CD4-positive, CD25-positive, alpha-beta regulatory T cell (primary cell): ENCODE measurements around the gene KCNH8. TPM values are rescaled to one million over a fixed set of nuclear protein-coding genes. Genes with fewer than 3 reads are reported as not detected.

ENCODE experiments used
- ATAC-seq, 2 donors: fragments of 150-1000 bp; cut with Tn5 transposase; one replicate each; pipeline ENCODE4 v1.10.0; 2021; ENCODE audit warnings: low read depth in 2 of 2, moderate number of reproducible peaks in 2 of 2, moderate library complexity in 1 of 2
- DNase-seq, 3 donors: peaks; one replicate each; pipeline versions ENCODE4 v3.0.0 to v3.0.0-alpha.2; 2012 to 2022; ENCODE audit warnings: mixed read lengths in 1 of 3
- H3K27ac ChIP-seq: one replicate; pipeline ENCODE4 v1.7.0; 2013; ENCODE audit warnings: mild to moderate bottlenecking, low read length; ENCODE audit not compliant: insufficient read depth, poor library complexity, severe bottlenecking
- H3K27me3 ChIP-seq: one replicate; pipeline ENCODE4 v1.7.0; 2013; ENCODE audit warnings: low read length; ENCODE audit not compliant: control insufficient read depth, insufficient read depth
- H3K36me3 ChIP-seq: one replicate; pipeline ENCODE4 v1.7.0; 2013; ENCODE audit warnings: mild to moderate bottlenecking, low read length, moderate library complexity; ENCODE audit not compliant: control insufficient read depth, insufficient read depth
- H3K4me1 ChIP-seq: 2 replicates; pipeline ENCODE4 v1.7.0; 2013; ENCODE audit warnings: mild to moderate bottlenecking, low read length; ENCODE audit not compliant: insufficient read depth, control insufficient read depth, poor library complexity, severe bottlenecking
- H3K4me3 ChIP-seq: one replicate; pipeline ENCODE4 v1.7.0; 2013; ENCODE audit warnings: low read depth, mild to moderate bottlenecking, low read length, moderate library complexity
- H3K9me3 ChIP-seq, 2 experiments: 1 replicate in 1 of 2; 2 replicates in 1 of 2; pipeline ENCODE4 v1.7.0; 2013; ENCODE audit warnings: low read length in 2 of 2, mild to moderate bottlenecking in 1 of 2, moderate library complexity in 1 of 2; ENCODE audit not compliant: control insufficient read depth in 2 of 2
- H3K27ac Mint-ChIP-seq, 3 donors: one replicate each; pipeline ENCODE4 v1.8.0; 2020 to 2022; ENCODE audit warnings: mild to moderate bottlenecking in 3 of 3, mixed read lengths in 3 of 3, moderate library complexity in 2 of 3
- H3K27me3 Mint-ChIP-seq: one replicate; pipeline ENCODE4 v1.8.0; 2022; ENCODE audit warnings: mild to moderate bottlenecking, mixed read lengths
- H3K36me3 Mint-ChIP-seq: one replicate; pipeline ENCODE4 v1.8.0; 2020; ENCODE audit warnings: mixed read lengths
- H3K4me1 Mint-ChIP-seq, 4 donors: one replicate each; pipeline ENCODE4 v1.8.0; 2020 to 2022; ENCODE audit warnings: mixed read lengths in 4 of 4, mild to moderate bottlenecking in 1 of 4
- H3K4me3 Mint-ChIP-seq, 4 donors: one replicate each; pipeline ENCODE4 v1.8.0; 2020 to 2022; ENCODE audit warnings: mild to moderate bottlenecking in 4 of 4, mixed read lengths in 4 of 4, moderate library complexity in 3 of 4
- H3K9me3 Mint-ChIP-seq, 7 donors: one replicate each; pipeline ENCODE4 v1.8.0; 2020 to 2022; ENCODE audit warnings: mixed read lengths in 7 of 7, mild to moderate bottlenecking in 3 of 7, moderate library complexity in 2 of 7
- polyA plus RNA-seq, 4 donors: library from polyadenylated mRNA; unstranded; fragments of 300-500 nt; fragmentation: Illumina TruSeq; gene quantifications; one replicate each; pipeline ENCODE4 v1.2.3, GENCODE V29; 2021
- total RNA-seq: library from RNA; stranded (reverse); gene quantifications from one replicate; pipeline ENCODE4 v1.2.3, GENCODE V29; 2022

KCNH8 gene
- total and polyA plus RNA-seq, 5 donors from 2014 or later = 0.17 TPM; not detected in 4

DNA sequence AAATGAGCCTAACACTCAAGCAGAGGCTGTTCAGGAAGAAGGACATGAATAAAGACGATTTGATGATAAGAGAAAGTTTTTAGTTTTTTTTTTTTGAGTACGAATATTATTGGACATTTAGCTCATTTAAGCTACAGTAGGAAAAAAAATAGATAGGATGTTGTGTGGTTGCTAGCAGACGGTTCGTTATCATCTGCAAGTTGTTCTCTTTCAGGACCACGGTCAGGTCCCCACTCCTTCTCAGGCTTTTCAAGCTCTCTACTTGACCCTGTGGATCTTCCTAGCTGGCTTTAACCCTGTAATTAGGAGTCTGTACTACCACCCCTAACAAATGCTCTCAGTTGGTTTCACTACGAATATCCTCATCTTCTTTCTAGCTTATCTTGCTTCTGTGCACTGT lies 1.1 kb downstream of the KCNH8 start:
- H3K9me3 ChIP-seq = peaks cover 2 to 7% of the 10 kb centered on the region in 2 experiments
- H3K27me3 ChIP-seq = peaks cover 17% of the 10 kb centered on the region
- Mint-ChIP-seq H3K27ac (no peak overlapping the region), H3K27me3 (peaks cover 29% of the 10 kb centered on the region), H3K4me3 (peak overlapping the region in 1 of 4 donors; percentile 89), H3K9me3 (peaks cover 0 to 15% (median 4%) of the 10 kb centered on the region in 7 donors), H3K4me1 (peaks cover 4 to 25% (median 17%) of the 10 kb centered on the region in 4 donors), H3K36me3 (no peaks in the 10 kb centered on the region)
- no peak overlapping the region for H3K27ac ChIP-seq
- peaks cover 24% of the 10 kb centered on the region for H3K4me1 ChIP-seq
- no peak overlapping the region for H3K4me3 ChIP-seq
- peak in 2 of 3 donors; percentile 22 to 25 for DNase-seq
- no peaks in the 10 kb centered on the region for H3K36me3 ChIP-seq
- no peak for ATAC-seq

DNA sequence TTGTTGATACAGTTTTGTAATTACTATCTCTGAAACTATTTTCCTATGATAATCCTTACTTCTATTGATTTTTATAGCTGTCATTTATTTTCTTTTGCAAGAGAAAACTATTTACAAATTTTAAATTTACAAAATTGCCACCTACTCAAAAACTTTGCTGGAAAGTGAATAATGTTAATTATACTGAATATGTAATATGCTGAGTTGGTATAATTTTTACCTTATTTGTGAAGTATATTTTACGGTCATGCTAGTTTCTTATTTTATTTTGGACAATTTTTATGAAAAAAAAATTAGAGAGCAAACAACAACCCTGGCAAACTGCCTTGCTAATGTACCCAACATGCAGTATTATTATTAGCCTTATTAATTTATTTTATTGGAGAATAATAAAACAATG lies 2.9 kb downstream of the KCNH8 start:
- Mint-ChIP-seq H3K27ac (no peak overlapping the region), H3K36me3 (no peaks in the 10 kb centered on the region), H3K9me3 (peaks cover 0 to 9% (median 4%) of the 10 kb centered on the region in 7 donors), H3K4me1 (peaks cover 4 to 24% (median 15%) of the 10 kb centered on the region in 4 donors), H3K4me3 (no peak overlapping the region), H3K27me3 (peaks cover 27% of the 10 kb centered on the region)
- Histone ChIP-seq H3K36me3 (no peaks in the 10 kb centered on the region), H3K27ac (no peak overlapping the region), H3K4me1 (peaks cover 23% of the 10 kb centered on the region), H3K27me3 (peaks cover 17% of the 10 kb centered on the region), H3K9me3 (peaks cover 0 to 2% of the 10 kb centered on the region in 2 experiments), H3K4me3 (no peak overlapping the region)
- DNase-seq (no peak), ATAC-seq (no peak)

GRCh38 chr3:19154693-19155250 lies 6.5 kb downstream of the KCNH8 start:
- Histone ChIP-seq H3K36me3 (no peaks in the 10 kb centered on the region), H3K4me3 (no peak overlapping the region), H3K27me3 (peaks cover 5% of the 10 kb centered on the region), H3K4me1 (no peaks in the 10 kb centered on the region), H3K9me3 (no peaks in the 10 kb centered on the region), H3K27ac (no peak overlapping the region)
- Mint-ChIP-seq H3K4me1 (no peaks in the 10 kb centered on the region), H3K27ac (no peak overlapping the region), H3K27me3 (peaks cover under 1% of the 10 kb centered on the region), H3K36me3 (no peaks in the 10 kb centered on the region), H3K4me3 (no peak overlapping the region), H3K9me3 (peaks cover 0 to 8% (median 0%) of the 10 kb centered on the region in 7 donors)
- ATAC-seq (no peak), DNase-seq (no peak)

GRCh38 chr3:19155375-19155774 lies 7.1 kb downstream of the KCNH8 start:
- H3K4me1 Mint-ChIP-seq = no peaks in the 10 kb centered on the region
- no peaks in the 10 kb centered on the region for H3K36me3 Mint-ChIP-seq
- no peak overlapping the region for H3K27ac ChIP-seq
- H3K36me3 ChIP-seq = no peaks in the 10 kb centered on the region
- H3K4me3 ChIP-seq = no peak overlapping the region
- no peak overlapping the region for H3K4me3 Mint-ChIP-seq
- H3K9me3 ChIP-seq = no peaks in the 10 kb centered on the region
- DNase-seq = no peak
- no peak for ATAC-seq
- no peak overlapping the region for H3K27ac Mint-ChIP-seq
- H3K9me3 Mint-ChIP-seq = peaks cover 0 to 8% (median 0%) of the 10 kb centered on the region in 7 donors
- peaks cover under 1% of the 10 kb centered on the region for H3K27me3 ChIP-seq
- no peaks in the 10 kb centered on the region for H3K27me3 Mint-ChIP-seq
- H3K4me1 ChIP-seq = no peaks in the 10 kb centered on the region

- no peak for ATAC-seq
- no peak for DNase-seq
- Mint-ChIP-seq H3K4me1 (no peaks in the 10 kb centered on the region), H3K36me3 (no peaks in the 10 kb centered on the region), H3K27me3 (no peaks in the 10 kb centered on the region), H3K27ac (no peak overlapping the region), H3K4me3 (no peak overlapping the region), H3K9me3 (peaks cover 0 to 8% (median 0%) of the 10 kb centered on the region in 7 donors)
- H3K4me1 ChIP-seq = no peaks in the 10 kb centered on the region
- H3K27ac ChIP-seq = no peak overlapping the region
- no peaks in the 10 kb centered on the region for H3K27me3 ChIP-seq
- no peaks in the 10 kb centered on the region for H3K9me3 ChIP-seq
- no peak overlapping the region for H3K4me3 ChIP-seq
- no peaks in the 10 kb centered on the region for H3K36me3 ChIP-seq
These were observed 11.8 kb downstream of the KCNH8 start for GRCh38 chr3:19159966-19160635.

GRCh38 chr3:19165654-19166053 lies 17.3 kb downstream of the KCNH8 start:
- Histone ChIP-seq H3K4me1 (no peaks in the 10 kb centered on the region), H3K27ac (no peak overlapping the region), H3K9me3 (no peaks in the 10 kb centered on the region), H3K4me3 (no peak overlapping the region), H3K36me3 (no peaks in the 10 kb centered on the region), H3K27me3 (no peaks in the 10 kb centered on the region)
- DNase-seq (no peak), ATAC-seq (no peak)
- Mint-ChIP-seq H3K36me3 (no peaks in the 10 kb centered on the region), H3K9me3 (peaks cover 0 to 2% (median 0%) of the 10 kb centered on the region in 7 donors), H3K4me3 (no peak overlapping the region), H3K27me3 (no peaks in the 10 kb centered on the region), H3K4me1 (no peaks in the 10 kb centered on the region), H3K27ac (no peak overlapping the region)

DNA sequence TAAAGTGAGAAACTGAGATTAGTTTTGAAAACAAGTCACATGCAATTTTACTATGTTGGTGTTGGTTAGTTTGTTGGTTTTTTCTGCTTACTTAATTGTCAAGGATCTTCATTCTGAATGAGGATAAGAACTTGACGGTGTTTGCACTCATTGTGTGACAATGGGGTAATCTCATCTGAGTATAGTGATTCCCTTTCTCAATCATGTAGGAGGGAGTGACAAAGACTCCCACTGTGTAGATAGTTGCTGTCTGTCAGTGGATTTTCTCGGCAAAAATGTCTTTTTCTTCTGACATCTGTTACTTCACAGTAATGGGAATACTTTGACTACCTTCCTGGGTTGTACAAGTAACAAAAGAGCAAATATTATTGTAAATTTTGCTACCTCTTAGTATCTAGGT lies 23.5 kb downstream of the KCNH8 start:
- no peak overlapping the region for H3K4me3 Mint-ChIP-seq
- H3K27ac Mint-ChIP-seq = no peak overlapping the region
- H3K4me1 Mint-ChIP-seq = no peaks in the 10 kb centered on the region

GRCh38 chr3:19173945-19174344 lies 25.6 kb downstream of the KCNH8 start:
- Mint-ChIP-seq H3K27me3 (no peaks in the 10 kb centered on the region), H3K4me1 (no peaks in the 10 kb centered on the region)
- no peak for DNase-seq

More for the DNA sequence above, 23.5 kb downstream of the KCNH8 start:
- H3K4me3 ChIP-seq = no peak overlapping the region
- peaks cover 0 to 3% (median 0%) of the 10 kb centered on the region in 7 donors for H3K9me3 Mint-ChIP-seq
- DNase-seq (no peak), ATAC-seq (no peak)
- no peak overlapping the region for H3K27ac ChIP-seq
- no peaks in the 10 kb centered on the region for H3K27me3 ChIP-seq
- H3K4me1 ChIP-seq = no peaks in the 10 kb centered on the region
- H3K27me3 Mint-ChIP-seq = no peaks in the 10 kb centered on the region
- no peaks in the 10 kb centered on the region for H3K36me3 ChIP-seq
- H3K9me3 ChIP-seq = no peaks in the 10 kb centered on the region
- no peaks in the 10 kb centered on the region for H3K36me3 Mint-ChIP-seq

More at GRCh38 chr3:19173945-19174344, 25.6 kb downstream of the KCNH8 start:
- no peak for ATAC-seq
- Mint-ChIP-seq H3K36me3 (no peaks in the 10 kb centered on the region), H3K9me3 (peaks cover 0 to 3% (median 0%) of the 10 kb centered on the region in 7 donors), H3K4me3 (no peak overlapping the region), H3K27ac (no peak overlapping the region)
- Histone ChIP-seq H3K4me1 (no peaks in the 10 kb centered on the region), H3K27me3 (no peaks in the 10 kb centered on the region), H3K4me3 (no peak overlapping the region), H3K9me3 (no peaks in the 10 kb centered on the region), H3K27ac (no peak overlapping the region), H3K36me3 (no peaks in the 10 kb centered on the region)
